Measurements from ENCODE around the gene CPT2. TPM values are rescaled to one million over a fixed set of nuclear protein-coding genes. Genes with fewer than 3 reads are reported as not detected.

Gene CPT2
- total and polyA plus RNA-seq, 2 of the 13 experiments (the other 11 are each of a cell fraction or from before 2014, with no cell fraction given), result 12.6 to 14.6 TPM

DNA sequence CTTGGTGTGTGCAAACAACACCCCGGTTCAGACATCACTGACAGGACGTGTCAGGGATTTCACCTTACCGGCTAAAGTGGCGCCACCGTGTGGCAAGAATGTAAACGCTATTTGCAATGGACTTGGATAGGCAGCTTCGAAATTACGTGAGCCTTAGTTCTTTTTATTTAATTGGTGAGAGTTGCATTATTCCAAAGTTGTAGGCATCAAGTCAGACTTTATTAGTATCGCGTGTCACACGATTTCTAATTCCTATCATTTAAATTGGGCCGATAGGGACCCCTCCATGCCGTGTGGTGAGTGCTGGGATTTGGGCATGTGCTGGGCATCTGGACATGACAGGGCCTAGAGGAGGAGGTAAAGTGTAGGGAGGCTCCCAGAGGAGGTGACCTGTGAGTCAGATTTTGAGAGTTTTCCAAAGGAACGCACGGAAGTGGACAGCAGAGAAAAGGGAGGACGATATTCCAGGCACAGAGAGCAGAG is 14.5 kb upstream of the CPT2 start (continued):
- no peak for TF ChIP-seq BCLAF1 (IDR thresholded peaks at IDR 0.05)
- peak; percentile 53; the same call in 1 of the 2 replicates for TF ChIP-seq RNF2 (conservative IDR thresholded peaks at IDR 0.05; ENCODE audit: low read depth)
- TF ChIP-seq ZNF766 (CRISPR knock-in tag; IDR thresholded peaks at IDR 0.05; ENCODE audit: borderline replicate concordance), result no peak
- TF ChIP-seq ZBTB4 (CRISPR knock-in tag; IDR thresholded peaks at IDR 0.05; ENCODE audit: borderline replicate concordance), result no peak
- peak; percentile 61; the same call in 1 of the 2 replicates for TF ChIP-seq ZBTB8A (CRISPR knock-in tag; IDR thresholded peaks at IDR 0.05; ENCODE audit: borderline replicate concordance, low read depth)
- TF ChIP-seq, protein P1, sequence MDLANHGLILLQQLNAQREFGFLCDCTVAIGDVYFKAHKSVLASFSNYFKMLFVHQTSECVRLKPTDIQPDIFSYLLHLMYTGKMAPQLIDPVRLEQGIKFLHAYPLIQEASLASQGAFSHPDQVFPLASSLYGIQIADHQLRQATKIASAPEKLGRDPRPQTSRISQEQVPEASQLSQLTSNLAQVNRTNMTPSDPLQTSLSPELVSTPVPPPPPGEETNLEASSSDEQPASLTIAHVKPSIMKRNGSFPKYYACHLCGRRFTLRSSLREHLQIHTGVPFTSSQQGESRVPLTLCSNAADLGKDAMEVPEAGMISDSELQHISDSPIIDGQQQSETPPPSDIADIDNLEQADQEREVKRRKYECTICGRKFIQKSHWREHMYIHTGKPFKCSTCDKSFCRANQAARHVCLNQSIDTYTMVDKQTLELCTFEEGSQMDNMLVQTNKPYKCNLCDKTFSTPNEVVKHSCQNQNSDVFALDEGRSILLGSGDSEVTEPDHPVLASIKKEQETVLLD (CRISPR knock-in tag; IDR thresholded peaks at IDR 0.05; ENCODE audit: low read depth), result no peak
- TF ChIP-seq ZBTB3 (CRISPR knock-in tag; IDR thresholded peaks at IDR 0.05; ENCODE audit: borderline replicate concordance, low read depth), result no peak
- TF ChIP-seq ELF3 (CRISPR knock-in tag; IDR thresholded peaks at IDR 0.05), result peak; percentile 32; the same call in 1 of the 2 replicates
- TF ChIP-seq ZBED4 (CRISPR knock-in tag; IDR thresholded peaks at IDR 0.05; ENCODE audit: borderline replicate concordance), result no peak
- peak; percentile 20; the same call in 1 of the 2 replicates for TF ChIP-seq ZNF777 (CRISPR knock-in tag; IDR thresholded peaks at IDR 0.05)
- peak; percentile 45; the same call in 1 of the 2 replicates for TF ChIP-seq ZNF772 (CRISPR knock-in tag; IDR thresholded peaks at IDR 0.05)
- TF ChIP-seq, protein P2, sequence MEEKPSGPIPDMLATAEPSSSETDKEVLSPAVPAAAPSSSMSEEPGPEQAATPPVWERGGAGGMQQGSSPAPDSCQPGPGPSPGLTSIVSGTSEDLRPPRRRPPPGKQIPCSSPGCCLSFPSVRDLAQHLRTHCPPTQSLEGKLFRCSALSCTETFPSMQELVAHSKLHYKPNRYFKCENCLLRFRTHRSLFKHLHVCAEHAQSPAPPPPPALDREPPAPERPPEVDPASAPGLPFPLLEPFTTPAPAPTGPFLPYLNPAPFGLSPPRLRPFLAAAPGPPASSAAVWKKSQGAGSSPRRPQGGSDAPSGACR (CRISPR knock-in tag; IDR thresholded peaks at IDR 0.05), result 0 out of 2 replicates have a peak, but pooled peaks have one; percentile 48
- TF ChIP-seq, protein P3, sequence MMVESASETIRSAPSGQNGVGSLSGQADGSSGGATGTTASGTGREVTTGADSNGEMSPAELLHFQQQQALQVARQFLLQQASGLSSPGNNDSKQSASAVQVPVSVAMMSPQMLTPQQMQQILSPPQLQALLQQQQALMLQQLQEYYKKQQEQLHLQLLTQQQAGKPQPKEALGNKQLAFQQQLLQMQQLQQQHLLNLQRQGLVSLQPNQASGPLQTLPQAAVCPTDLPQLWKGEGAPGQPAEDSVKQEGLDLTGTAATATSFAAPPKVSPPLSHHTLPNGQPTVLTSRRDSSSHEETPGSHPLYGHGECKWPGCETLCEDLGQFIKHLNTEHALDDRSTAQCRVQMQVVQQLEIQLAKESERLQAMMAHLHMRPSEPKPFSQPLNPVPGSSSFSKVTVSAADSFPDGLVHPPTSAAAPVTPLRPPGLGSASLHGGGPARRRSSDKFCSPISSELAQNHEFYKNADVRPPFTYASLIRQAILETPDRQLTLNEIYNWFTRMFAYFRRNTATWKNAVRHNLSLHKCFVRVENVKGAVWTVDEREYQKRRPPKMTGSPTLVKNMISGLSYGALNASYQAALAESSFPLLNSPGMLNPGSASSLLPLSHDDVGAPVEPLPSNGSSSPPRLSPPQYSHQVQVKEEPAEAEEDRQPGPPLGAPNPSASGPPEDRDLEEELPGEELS (CRISPR knock-in tag; IDR thresholded peaks at IDR 0.05), result peak; percentile 9; the same call in 1 of the 2 replicates
- TF ChIP-seq ZNF776 (CRISPR knock-in tag; IDR thresholded peaks at IDR 0.05), result no peak
